Dermis microvascular lymphatic vessel endothelial cell (primary cell): ENCODE measurements around the gene TRDN. TPM values are rescaled to one million over a fixed set of nuclear protein-coding genes. Genes with fewer than 3 reads are reported as not detected.

ENCODE experiments used
- DNase-seq, 2 donors: peaks; one replicate each; pipeline versions ENCODE4 v3.0.0 to v3.0.0-alpha.2; 2010; ENCODE audit warnings: low read depth in 2 of 2
- total RNA-seq: library from RNA; depleted of rRNA; stranded (reverse); fragments of >200 nt; gene quantifications from 2 replicates; pipeline ENCODE4 v1.2.1, GENCODE V29; 2014

The TRDN gene, protein sequence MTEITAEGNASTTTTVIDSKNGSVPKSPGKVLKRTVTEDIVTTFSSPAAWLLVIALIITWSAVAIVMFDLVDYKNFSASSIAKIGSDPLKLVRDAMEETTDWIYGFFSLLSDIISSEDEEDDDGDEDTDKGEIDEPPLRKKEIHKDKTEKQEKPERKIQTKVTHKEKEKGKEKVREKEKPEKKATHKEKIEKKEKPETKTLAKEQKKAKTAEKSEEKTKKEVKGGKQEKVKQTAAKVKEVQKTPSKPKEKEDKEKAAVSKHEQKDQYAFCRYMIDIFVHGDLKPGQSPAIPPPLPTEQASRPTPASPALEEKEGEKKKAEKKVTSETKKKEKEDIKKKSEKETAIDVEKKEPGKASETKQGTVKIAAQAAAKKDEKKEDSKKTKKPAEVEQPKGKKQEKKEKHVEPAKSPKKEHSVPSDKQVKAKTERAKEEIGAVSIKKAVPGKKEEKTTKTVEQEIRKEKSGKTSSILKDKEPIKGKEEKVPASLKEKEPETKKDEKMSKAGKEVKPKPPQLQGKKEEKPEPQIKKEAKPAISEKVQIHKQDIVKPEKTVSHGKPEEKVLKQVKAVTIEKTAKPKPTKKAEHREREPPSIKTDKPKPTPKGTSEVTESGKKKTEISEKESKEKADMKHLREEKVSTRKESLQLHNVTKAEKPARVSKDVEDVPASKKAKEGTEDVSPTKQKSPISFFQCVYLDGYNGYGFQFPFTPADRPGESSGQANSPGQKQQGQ
- not detected in 2 replicates for total RNA-seq

DNA sequence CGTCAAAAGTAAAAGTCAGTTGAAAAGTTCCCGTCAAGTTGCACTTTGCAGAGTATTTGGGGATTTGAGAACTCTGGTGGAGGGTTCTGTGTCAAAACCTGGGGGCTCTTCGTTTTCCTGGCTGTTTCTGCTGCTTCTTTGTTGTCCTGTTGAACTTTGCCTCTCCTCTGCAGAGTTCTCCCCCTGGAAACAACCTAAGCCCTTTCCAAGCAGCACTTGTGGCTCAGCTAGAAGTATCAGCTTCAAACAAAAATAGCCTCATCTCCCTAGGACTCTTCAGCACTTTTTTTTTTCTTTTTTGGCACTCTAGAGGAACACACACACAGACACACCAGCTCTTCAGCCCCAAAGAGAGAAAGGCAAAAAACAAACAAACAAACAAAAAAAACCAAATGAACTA lies at the start of gene TRDN:
TRDN (minus strand) TSS at position 169 of the 400 bp plus-strand sequence. CDS start 175 bp downstream, outside the sequence.
- no peak for DNase-seq

DNA sequence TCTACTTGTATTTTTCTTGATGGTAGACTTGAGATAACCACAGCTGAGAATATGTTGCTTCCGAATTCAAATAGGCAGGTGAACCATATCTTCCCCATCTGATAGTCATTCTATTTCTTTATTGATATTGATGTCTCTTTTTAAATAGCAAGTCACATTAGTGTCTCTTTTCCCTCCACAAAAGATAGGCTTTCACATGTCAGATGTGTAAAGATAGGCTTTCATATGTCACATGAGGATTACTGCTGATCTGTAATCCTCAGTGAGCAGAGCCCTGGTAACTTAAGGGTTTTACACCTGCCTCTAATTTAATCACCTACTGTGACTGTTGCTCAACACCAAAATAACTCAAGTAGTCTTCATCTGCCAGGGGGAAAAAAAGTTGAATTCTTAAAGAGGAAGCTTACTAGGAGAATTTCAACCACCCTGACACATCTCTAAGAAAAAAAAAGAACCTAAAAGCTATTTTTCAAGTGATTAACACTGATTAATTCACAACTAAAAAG lies 45.3 kb upstream of the TRDN start:
- no peak for DNase-seq

DNA sequence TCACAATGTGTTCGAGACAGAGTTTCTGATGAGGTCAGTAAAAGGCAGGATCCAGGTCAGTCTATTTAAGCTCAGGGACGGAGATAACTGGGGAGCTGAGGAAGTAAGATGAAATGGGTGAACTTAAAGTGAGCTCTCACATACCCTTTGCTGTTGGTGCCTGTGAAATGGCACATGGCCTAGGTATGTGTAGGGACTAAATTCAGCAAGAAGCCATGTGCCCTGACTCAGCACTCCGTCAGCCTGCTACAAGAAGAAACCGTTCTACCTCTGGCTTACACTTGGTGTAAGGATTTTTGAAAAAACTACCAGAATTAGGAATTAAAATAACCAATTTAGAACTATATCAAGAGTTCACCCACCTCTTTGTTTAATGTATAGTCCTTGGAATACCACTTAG lies 41.1 kb upstream of the TRDN start:
- no peak for DNase-seq

DNA sequence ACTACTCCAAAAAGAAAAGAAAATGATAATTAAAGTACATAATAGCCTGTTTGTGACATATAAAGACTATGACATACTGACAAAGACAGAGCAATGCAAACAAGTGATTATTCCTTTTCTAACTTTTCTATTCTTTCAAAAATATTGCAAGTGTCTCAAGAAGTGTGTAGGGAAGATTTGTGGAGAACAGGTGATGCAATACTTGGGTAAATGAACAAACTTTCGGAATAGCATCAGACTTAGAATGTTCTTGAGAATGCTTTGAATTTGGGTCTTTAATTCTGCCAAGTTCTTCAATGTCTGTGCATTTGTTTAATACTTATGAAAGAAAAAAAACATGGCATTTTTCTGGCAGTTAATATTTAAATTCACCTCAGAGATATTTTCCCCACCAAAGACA lies 40.0 kb upstream of the TRDN start:
- no peak for DNase-seq

DNA sequence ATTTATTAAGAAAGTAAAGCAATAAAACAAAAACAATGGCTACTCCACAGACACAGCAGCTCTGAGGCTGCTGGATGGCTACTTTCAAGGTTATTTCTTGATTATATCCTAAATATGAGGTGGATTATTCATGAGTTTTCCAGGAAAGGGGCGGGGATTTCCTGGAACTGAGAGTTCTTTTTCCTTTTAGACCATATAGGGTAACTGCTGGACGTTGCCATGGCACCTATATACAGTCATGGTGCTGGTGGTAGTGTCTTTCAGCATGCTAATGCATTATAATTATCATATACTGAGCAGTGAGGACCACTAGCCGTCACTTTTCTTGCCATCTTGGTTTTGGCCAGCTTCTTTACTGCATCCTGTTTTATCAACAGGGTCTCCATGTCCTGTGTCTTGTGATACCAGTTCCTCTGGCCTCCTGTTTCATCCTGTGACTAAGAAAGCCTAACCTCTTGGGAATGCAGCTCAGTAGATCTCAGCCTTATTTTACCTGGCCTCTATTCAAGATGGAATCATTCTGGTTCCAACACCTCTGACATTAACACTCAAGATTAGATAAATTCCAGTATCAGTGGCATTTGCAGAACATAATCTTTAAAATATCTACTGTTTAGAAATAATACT lies 32.3 kb upstream of the TRDN start:
- no peak for DNase-seq

DNA sequence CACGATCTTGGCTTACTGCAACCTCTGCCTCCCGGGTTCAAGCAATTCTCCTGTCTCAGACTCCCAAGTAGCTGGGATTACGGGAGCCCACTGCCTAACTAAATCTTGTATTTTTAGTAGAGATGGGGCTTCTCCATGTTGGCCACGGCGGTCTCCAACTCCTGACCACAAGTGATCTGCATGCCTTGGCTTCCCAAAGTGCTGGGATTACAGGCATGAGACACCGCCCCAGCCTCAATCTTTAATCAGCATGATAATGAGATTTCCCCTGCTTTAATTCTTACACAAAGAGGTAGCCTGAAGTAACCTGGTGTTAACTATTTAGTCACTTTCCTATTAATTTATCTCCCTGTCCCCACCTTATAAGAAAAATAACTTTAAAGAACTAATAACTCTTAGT lies 31.3 kb upstream of the TRDN start:
- no peak for DNase-seq

DNA sequence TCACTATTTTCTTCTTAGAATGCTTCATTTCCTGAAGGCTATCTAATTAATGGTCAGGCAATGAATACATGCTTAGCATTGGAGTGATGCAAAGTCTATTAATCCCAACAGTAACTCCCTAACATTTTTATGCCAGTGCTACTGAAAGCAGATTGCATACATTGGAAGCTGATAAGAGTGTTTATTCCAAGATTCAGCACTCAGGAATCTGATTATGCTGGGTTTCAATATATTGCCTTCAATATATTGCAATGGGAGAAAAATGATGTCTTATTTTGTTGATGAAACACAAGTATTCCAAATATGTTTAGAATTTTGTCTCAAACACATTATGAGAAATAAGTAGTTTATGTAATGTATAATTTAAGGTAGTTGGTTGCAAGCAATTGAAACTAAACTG lies 26.7 kb upstream of the TRDN start:
- DNase-seq = no peak

DNA sequence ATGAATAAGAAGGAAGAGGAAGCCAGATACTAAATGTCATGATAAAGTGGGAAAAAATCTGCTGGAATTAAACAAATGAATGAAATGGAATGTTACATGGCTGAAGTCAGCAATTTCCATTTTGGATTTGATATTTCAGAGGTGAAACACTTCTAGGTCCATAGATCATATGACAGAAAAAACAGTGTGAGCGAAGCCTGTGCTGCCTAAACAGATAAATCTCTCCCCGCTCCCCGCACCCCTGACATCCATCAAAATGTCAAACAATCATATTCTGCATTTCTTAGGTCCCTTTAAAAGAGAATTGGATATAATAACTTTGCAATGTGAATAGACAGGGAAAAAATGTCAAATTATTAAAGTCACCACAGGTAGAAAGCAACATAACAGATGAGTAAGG lies 26.0 kb upstream of the TRDN start:
- no peak for DNase-seq

DNA sequence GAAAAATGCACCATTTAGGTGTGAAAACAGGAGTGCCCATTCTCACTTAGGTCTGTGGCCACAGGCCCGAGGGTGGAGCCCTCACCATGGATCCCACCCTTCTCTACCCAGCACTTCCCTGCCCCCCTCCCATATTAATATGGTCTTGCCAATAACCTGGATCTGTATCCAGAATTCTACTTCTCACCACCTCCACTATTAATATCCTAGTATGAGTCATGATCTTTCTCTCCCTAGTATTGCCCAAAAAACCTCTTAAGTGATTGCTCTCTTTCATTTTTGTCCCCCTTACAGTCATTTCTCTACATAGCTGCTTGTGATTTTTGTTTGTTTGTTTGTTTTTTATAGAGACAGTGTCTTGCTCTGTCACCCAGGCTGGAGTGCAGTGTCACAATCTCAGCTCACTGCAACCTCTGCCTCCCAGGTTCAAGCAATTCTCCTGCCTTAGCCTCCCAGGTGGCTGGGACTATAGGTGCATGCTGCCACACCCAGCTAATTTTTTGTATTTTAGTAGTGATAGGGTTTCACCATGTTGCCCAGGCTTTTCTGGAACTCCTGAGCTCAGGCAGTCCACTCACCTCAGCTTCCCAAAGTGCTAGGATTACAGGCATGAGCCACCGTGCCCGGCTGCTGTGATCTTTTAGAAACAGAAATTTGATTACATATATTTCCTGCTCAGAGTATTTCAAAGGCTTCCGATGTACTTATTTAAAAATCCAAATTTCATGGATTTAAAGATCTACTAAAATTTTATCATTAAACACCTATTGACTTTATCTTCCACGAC lies 24.5 kb upstream of the TRDN start:
- DNase-seq = no peak

DNA sequence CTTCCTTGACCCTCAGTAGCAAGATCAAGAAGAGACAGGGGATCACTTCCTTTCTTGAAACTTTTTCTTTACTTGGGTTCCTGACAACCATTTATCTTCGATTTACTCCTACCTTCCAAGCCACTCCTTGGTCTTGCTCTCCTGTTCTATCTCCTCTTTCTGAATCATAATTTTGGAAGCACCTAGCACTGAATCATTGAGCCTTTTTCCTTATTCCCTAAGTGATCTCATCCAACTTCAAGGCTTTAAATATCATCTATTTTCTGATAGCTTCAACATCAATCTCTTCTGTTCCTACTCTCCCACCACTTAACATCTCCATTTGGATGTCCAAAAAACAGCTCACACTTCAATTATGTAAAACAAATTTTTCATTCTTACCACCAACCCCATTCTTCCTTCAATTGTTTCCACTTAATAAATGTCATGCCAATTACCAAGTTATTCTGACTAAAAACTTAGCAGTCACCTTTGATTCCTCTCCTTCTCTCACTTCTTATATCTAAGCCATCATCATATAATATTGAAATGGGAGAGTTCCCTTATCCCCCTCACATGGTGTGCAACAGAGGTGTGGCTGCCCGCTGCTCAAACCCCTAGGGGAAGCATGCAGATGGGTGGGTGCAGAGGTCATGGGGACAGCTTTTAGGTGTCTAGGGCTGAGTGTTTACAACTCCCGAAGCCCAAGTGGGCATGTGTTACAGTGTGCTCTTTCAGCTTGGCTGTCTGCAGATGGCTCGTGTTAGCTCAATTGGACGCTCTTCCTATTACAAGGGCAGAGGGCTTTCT lies 23.4 kb upstream of the TRDN start:
- DNase-seq = no peak

DNA sequence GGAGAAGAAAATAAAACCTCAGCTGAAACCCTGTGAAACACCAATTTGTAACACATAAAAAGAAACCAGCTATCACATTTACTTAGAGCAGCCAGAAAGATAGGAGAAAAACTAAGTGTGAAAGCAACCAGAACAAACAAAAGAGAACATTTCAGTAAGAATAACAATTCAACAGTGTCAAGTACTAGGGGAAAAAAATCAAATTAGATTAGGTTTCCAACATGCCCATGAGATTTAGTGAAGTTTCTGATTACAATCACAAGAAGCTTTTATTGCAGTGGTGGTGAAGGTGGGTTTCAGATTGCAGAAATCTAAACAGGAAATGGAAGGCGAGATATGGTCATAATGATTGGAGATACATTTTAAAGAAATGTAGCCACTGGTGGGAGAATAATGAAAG lies 22.1 kb upstream of the TRDN start:
- no peak for DNase-seq

DNA sequence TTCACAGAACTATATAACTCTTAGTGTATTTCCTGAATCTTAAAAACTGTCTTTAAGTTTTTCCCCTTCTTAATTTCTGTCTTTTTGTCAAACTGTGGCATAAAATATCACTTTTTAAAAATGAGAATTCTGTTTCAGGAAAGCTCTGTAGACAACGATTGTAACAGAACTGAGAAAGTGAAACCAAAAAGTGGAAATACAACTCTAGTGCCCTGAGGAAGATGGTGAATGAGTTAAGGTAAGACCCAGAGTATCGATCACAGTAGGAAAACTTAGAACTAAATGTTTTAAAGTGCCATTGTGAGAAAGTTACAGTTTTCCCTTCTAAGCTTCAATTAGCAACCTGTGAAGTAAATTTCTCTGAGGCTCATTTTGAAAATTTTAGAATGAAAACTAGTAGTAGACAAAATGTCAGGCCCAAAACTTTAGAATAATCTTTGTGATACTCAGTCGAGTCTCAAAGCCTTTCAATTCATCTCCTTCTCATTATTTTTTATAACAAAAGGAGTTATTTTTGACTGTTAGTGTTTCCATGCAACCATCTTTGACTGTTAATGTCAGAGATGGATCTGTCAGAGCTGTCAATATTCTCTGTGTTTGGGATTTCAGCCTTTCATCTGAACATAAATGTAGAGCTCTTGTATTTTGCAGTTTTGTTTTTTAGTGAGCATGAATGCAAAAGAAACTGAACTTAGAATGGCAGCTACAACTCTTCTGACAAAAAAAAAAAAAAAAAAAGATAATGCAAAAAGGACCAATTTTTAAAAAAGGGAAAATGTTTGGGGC lies 19.0 kb upstream of the TRDN start:
- DNase-seq = no peak

DNA sequence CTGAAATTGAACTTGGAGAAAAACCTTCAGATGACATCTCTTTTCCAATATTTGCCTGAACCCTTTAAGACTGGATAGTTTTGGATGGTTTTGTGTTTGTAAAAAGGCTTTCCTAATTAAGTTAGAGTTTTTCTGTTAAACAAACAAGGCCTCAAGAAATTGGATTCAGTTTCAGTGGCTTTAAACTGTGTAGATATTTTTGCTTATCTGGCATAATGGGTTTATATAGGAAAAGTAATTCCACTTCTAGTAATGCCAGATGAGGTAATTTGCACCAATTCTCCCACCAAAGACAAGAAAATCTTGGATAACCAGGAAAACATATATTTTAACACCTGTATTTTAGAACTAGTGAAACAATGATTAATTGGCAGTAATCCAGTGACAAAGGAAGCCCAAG lies 12.0 kb upstream of the TRDN start:
- DNase-seq = no peak

DNA sequence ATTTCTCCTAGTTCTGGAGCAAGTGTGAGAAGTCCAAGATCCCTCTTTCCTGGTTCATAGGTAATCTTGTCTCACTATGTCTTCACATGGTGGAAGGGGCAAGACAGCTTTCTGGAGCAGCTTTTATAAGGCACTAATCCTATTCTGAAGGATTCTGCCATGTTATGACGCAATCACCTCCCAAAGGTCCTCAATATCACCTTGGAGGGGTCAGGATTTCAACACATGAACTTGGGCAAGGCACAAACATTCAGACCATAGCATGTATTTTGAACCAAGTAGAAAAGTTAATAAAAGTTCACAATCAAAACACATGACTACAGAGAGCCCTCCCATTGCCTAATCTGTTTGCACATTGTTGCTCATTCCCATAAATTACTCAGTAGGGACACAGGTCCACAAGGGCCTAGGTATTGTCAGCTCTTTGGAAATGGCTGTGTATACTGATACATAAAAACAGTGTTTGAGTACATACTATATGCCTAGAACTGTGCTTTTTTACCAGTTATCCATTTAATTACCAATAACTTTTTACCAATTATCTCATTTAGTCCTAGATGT lies 11.3 kb upstream of the TRDN start:
- DNase-seq = no peak

DNA sequence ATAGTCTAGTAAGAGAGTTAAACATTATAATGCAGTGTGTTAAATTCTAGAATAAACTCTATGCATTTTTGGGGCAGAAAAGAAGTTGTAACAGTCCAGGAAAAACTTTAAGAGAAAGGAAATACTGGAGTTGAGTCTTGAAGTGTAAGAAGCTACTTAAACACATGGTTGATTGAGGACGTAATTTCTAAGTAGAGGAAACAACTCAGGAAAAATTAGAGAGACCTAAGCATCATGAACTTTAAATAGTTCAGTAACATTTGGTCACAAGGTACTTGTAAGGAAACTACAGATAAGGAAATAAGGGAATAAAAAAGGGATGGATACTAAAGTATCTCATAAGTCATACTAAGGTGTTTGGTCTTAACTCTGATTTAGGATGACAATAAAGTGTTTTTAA lies 4.7 kb upstream of the TRDN start:
- DNase-seq = no peak

DNA sequence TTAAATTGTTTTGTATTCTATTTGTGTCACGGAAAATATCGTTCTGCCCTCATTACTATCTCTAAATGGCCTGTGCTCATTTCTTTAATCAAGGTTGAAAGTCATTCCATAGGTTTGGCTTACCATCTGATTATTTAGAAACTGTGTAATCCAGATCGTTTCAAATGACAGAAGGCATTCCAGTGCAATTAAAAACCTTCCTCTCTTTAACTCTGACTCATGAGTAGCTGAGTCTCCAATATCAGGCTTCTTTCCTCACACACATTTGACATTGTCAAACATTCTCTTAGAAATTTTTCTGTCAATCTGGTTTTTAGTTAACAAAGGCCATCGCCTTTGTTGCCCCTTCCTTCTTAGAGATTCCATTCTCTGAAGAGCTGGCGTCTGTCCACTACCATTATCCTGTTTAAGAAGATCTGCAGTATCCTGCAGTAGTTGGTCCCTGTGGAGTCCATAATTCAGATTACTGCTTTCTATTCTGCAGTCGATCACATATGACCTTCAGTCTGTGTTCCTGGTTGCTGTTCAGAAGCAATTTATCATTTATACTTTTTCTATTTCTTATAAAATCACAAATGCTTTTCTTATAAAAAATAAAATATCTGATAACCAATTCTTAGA lies 3.9 kb upstream of the TRDN start:
- no peak for DNase-seq

DNA sequence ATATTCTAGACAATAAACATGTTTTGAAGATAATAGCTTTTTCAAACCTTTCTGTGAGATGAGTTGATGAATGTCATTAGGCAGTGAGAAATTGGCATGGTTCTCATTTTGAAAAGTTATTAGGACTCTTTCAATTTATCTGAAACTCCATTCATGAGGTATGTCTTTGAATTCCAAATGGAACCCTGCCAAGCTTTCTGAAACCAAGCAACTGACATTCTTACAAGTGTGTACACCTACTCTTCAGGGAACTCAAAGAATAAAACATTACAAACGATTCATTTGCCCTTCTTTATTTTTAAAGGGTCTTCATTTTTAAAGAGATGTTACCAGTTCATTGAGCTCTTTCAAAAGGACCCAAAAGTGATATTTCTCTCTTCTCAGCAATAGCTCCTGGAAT lies 2.1 kb upstream of the TRDN start:
- DNase-seq = no peak

DNA sequence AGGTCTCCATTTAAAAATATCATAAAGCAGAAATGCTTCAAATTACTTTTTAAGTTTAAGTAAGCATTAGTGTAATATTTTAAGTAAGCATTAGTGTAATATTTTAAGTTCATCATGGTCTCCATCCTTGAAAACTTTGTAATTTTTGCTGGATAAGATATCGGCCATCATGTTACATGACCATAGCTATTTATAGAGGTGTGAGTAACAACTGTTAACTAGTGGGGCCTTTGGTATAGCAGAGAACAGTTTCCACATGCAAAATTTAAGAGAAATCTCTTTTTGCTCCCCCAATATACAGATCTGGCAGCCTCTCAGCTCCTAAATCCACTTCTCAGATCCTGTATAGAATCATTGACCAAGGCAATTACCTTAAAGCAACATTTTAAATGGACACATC lies 468 bp downstream of the TRDN start:
- DNase-seq = no peak

DNA sequence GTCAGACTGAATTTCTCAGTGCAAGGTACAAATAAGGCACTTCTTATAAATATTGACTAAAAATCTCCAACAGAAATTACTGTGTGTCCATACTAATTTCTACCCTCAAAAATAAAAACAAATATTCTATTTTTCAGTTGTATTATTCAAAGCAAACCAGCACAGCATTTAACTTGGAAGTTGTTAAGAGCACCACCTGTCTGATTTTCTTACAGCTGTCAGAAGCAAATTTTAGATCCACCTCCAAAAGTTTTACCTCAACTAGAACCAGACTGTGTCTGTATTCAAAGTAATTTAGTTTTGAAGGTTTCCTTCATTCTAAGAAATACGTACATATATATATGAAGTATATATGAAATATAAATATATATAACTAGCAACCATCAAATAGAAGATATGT lies 1.2 kb downstream of the TRDN start:
- DNase-seq = no peak
